WI38 (cell line): Measurements from ENCODE around the gene SNRPD1.

Source experiments
- H3K4me3 ChIP-seq: 2 replicates; pipeline ENCODE4 v1.5.1; 2011; ENCODE audit warnings: low read depth, mild to moderate bottlenecking, control low read depth, low read length
- CTCF ChIP-seq: IDR thresholded peaks from 2 replicates; pipeline ENCODE4 v1.5.1; 2012; ENCODE audit warnings: low read depth, mild to moderate bottlenecking, control low read depth, low read length

The SNRPD1 gene

DNA sequence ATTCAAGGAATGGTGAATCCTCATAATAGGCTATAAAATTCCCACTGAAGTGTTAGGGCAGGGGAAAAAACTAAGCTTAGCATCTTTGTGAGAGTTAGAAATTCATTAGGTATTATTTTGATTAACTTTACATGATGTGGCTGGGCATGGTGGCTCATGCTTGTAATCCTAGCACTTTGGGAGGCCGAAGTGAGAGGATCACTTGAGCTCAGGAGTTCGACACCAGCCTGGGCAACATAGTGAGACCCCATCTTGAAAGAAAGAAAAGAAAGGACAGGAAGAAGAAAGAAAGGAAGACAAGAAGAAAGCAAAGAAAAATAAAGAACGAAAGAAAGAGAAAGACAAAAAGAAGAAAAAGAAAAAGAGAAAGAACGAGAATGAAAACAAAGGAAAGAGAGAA, 40.0 kb downstream of the SNRPD1 start:
- H3K4me3 ChIP-seq = no peak overlapping the region
- TF ChIP-seq CTCF = no peak

- H3K4me3 ChIP-seq = no peak overlapping the region
These were observed 41.2 kb downstream of the SNRPD1 start for GRCh38 chr18:21653361-21653760.

GRCh38 chr18:21656402-21656801, 44.3 kb downstream of the SNRPD1 start:
- H3K4me3 ChIP-seq = no peak overlapping the region
- TF ChIP-seq CTCF = no peak

More at GRCh38 chr18:21653361-21653760, 41.2 kb downstream of the SNRPD1 start:
- TF ChIP-seq CTCF = no peak

DNA sequence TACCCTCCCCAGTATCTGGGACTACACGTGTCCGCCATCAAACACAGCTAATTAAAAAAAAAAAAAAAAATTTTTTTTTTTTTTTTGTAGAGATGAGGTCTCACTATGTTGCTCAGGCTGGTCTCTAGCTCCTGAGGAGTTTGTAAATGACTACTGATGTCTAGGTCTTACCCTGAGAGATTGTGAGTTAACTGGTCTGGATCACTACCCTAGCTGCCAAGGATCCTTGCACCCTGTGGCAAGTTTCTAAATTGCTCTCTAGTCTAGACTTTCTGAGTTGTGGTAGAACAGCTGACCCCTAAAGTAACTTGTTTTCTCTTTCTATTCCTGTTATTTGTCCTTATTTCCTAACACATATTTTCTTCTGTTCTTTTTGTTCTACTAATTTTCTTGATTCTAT, 48.0 kb downstream of the SNRPD1 start:
- H3K4me3 ChIP-seq = no peak overlapping the region
- no peak for TF ChIP-seq CTCF

GRCh38 chr18:21662581-21662980, 50.5 kb downstream of the SNRPD1 start:
- TF ChIP-seq CTCF = no peak

GRCh38 chr18:21663578-21663977, 51.5 kb downstream of the SNRPD1 start:
- TF ChIP-seq CTCF = no peak
- H3K4me3 ChIP-seq = no peak overlapping the region

More at GRCh38 chr18:21662581-21662980, 50.5 kb downstream of the SNRPD1 start:
- no peak overlapping the region for H3K4me3 ChIP-seq

GRCh38 chr18:21664069-21664468, 52.0 kb downstream of the SNRPD1 start:
- TF ChIP-seq CTCF = no peak
- H3K4me3 ChIP-seq = no peak overlapping the region
